Measurements from ENCODE around the gene FAM72B.
"Not testable (repeated sequence)": the region's sequence is repeated elsewhere in the genome, so short reads cannot be mapped to it uniquely, and the experiment has no call there.

The FAM72B gene

GRCh38 chr1:121148489-121149190 is 35.5 kb downstream of the FAM72B start:
- not testable (repeated sequence) for DNase-seq

GRCh38 chr1:121140393-121140792 is 43.7 kb downstream of the FAM72B start:
- DNase-seq = not testable (repeated sequence)

GRCh38 chr1:121131494-121131893 is 52.6 kb downstream of the FAM72B start:
- not testable (repeated sequence) for DNase-seq

GRCh38 chr1:121118480-121118824 is 65.7 kb downstream of the FAM72B start:
- not testable (repeated sequence) for DNase-seq
